HCT116 (cell line): Measurements from ENCODE around the gene GRIA4. TPM values are rescaled to one million over a fixed set of nuclear protein-coding genes. Genes with fewer than 3 reads are reported as not detected.

ENCODE experiments used
- ATAC-seq: fragments of 200-7000 bp; cut with Tn5 transposase; 2 replicates; pipeline ENCODE4 v1.9.1; 2020; ENCODE audit warnings: mild to moderate bottlenecking, moderate library complexity
- BruUV-seq: library from RNA; stranded (reverse); fragments of 400-500 nt; replicated peaks from 2 replicates; lab custom pipeline; 2021; lab: Mats Ljungman, UMichigan
- CTCF ChIA-PET: fragments of 300-600 bp; sonication (Branson Sonifier 250); formaldehyde crosslinking; loops from one replicate; lab custom pipeline; 2021; ENCODE audit warnings: antibody characterized with exemption; lab: Charles Lee
- POLR2A ChIA-PET: fragments of 300-600, 350-600 bp; sonication (Branson Sonifier 250); formaldehyde crosslinking; loops from one replicate; lab custom pipeline; 2021; ENCODE audit warnings: antibody characterized with exemption; lab: Charles Lee
- RAD21 ChIA-PET, 2 experiments: fragments of 300-600 bp; sonication (Branson Sonifier 250); formaldehyde crosslinking; loops; one replicate each; lab custom pipeline; 2023; ENCODE audit warnings: low total read pairs in 2 of 2; ENCODE audit not compliant: uncharacterized antibody in 2 of 2, unreplicated experiment in 2 of 2, low non-redundant PET in 1 of 2; lab: Charles Lee
- DNase-seq: peaks from one replicate; pipeline ENCODE4 v3.0.0-alpha.2; 2010; ENCODE audit warnings: low read depth, low spot score
- H2AFZ ChIP-seq: fragments of 200-600 bp; shearing (Covaris generic), sonication (generic); 2 replicates; pipeline ENCODE4 v1.6.1; 2017; ENCODE audit warnings: low read depth, mixed run types, mixed read lengths, antibody characterized with exemption, low read length; ENCODE audit not compliant: poor library complexity, severe bottlenecking
- H3K27ac ChIP-seq: 2 replicates; pipeline ENCODE4 v1.5.1; 2012; ENCODE audit warnings: low read depth, low read length
- H3K27me3 ChIP-seq: fragments of 200-600 bp; sonication (generic); 2 replicates; pipeline ENCODE4 v1.6.1; 2016; ENCODE audit warnings: mixed run types, low read length, mixed read lengths; ENCODE audit not compliant: insufficient read depth
- H3K36me3 ChIP-seq, 2 experiments: fragments of 200-500 bp in 1 of 2; fragments of 200-600 bp in 1 of 2; sonication (Bioruptor generic) in 1 of 2; sonication (generic) in 1 of 2; 2 replicates each; pipeline versions ENCODE4 v1.5.1 to v1.6.1; 2014 to 2016; ENCODE audit warnings: low read length in 2 of 2, inconsistent platforms in 1 of 2, mixed read lengths in 1 of 2, mixed run types in 1 of 2; ENCODE audit not compliant: insufficient read depth in 2 of 2, control insufficient read depth in 1 of 2
- H3K4me1 ChIP-seq, 2 experiments: fragments of 200-600 bp in 1 of 2; sonication (generic) in 1 of 2; 2 replicates each; pipeline versions ENCODE4 v1.5.1 to v1.6.1; 2012 to 2017; ENCODE audit warnings: low read length in 2 of 2, inconsistent platforms in 1 of 2, mild to moderate bottlenecking in 1 of 2, mixed read lengths in 1 of 2, mixed run types in 1 of 2, moderate library complexity in 1 of 2; ENCODE audit not compliant: insufficient read depth in 2 of 2, control insufficient read depth in 1 of 2
- H3K4me2 ChIP-seq: fragments of 200-600 bp; sonication (generic); 2 replicates; pipeline ENCODE4 v1.6.1; 2017; ENCODE audit warnings: mixed run types, low read length, mixed read lengths
- H3K4me3 ChIP-seq, 2 experiments: fragments of 200-600 bp in 1 of 2; sonication (generic) in 1 of 2; replicated peaks in 1 of 2; 2 replicates each; pipeline ENCODE4 v1.5.1; 2011 to 2016; ENCODE audit warnings: low read length in 2 of 2, control low read depth in 1 of 2, low read depth in 1 of 2, mild to moderate bottlenecking in 1 of 2, mixed read lengths in 1 of 2, mixed run types in 1 of 2
- H3K79me2 ChIP-seq: fragments of 200-600 bp; sonication (generic); 2 replicates; pipeline ENCODE4 v1.6.1; 2017; ENCODE audit warnings: mild to moderate bottlenecking, mixed run types, low read length, moderate library complexity, mixed read lengths; ENCODE audit not compliant: insufficient read depth
- H3K9ac ChIP-seq: fragments of 200-600 bp; sonication (generic); 2 replicates; pipeline ENCODE4 v1.6.1; 2016; ENCODE audit warnings: low read length, mixed read lengths
- H3K9me2 ChIP-seq: fragments of 200-600 bp; sonication (generic), shearing (Covaris generic); 2 replicates; pipeline ENCODE4 v1.6.1; 2017; ENCODE audit warnings: mixed run types, mild to moderate bottlenecking, moderate library complexity; ENCODE audit not compliant: insufficient read depth
- H3K9me3 ChIP-seq, 2 experiments: fragments of 200-500 bp in 1 of 2; fragments of 200-600 bp in 1 of 2; sonication (Bioruptor generic) in 1 of 2; sonication (generic) in 1 of 2; 2 replicates each; pipeline ENCODE4 v1.6.1; 2014 to 2017; ENCODE audit warnings: low read length in 2 of 2, mixed read lengths in 2 of 2, inconsistent platforms in 1 of 2, low read depth in 1 of 2, mild to moderate bottlenecking in 1 of 2, mixed run types in 1 of 2, moderate library complexity in 1 of 2; ENCODE audit not compliant: control insufficient read depth in 1 of 2, insufficient read depth in 1 of 2
- H4K20me1 ChIP-seq: fragments of 200-600 bp; sonication (generic), shearing (Covaris generic); 2 replicates; pipeline ENCODE4 v1.6.1; 2017; ENCODE audit warnings: mixed run types, mild to moderate bottlenecking, moderate library complexity; ENCODE audit not compliant: insufficient read depth
- CBX3 ChIP-seq: IDR thresholded peaks from 2 replicates; pipeline ENCODE4 v1.6.1; 2012; ENCODE audit warnings: low read depth
- CTCF ChIP-seq, 3 experiments: fragments of 200-600 bp in 1 of 3; sonication (generic) in 1 of 3; IDR thresholded peaks in 2 of 3; conservative IDR thresholded peaks in 1 of 3; 2 replicates each; pipeline ENCODE4 v1.5.1; 2012 to 2017; ENCODE audit warnings: low read depth in 2 of 3, low read length in 2 of 3, antibody characterized with exemption in 1 of 3, borderline replicate concordance in 1 of 3, control low read depth in 1 of 3, mild to moderate bottlenecking in 1 of 3, mixed read lengths in 1 of 3, mixed run types in 1 of 3, moderate library complexity in 1 of 3; ENCODE audit not compliant: insufficient read depth in 1 of 3
- EGR1 ChIP-seq: IDR thresholded peaks from 2 replicates; pipeline ENCODE4 v1.6.1; 2012; ENCODE audit warnings: low read depth
- ELF1 ChIP-seq: IDR thresholded peaks from 2 replicates; pipeline ENCODE4 v1.6.1; 2012; ENCODE audit warnings: low read depth, borderline replicate concordance
- EZH2phosphoT487 ChIP-seq: fragments of 200-600 bp; IDR thresholded peaks from 2 replicates; pipeline ENCODE4 v1.6.1; 2018; ENCODE audit warnings: antibody characterized with exemption, borderline replicate concordance
- FOSL1 ChIP-seq: IDR thresholded peaks from 2 replicates; pipeline ENCODE4 v1.6.1; 2012; ENCODE audit warnings: low read depth
- JUND ChIP-seq: IDR thresholded peaks from 2 replicates; pipeline ENCODE4 v1.6.1; 2012
- POLR2AphosphoS5 ChIP-seq: IDR thresholded peaks from 2 replicates; pipeline ENCODE4 v1.6.1; 2011; ENCODE audit warnings: mild to moderate bottlenecking, low read depth, low read length, moderate library complexity
- SP1 ChIP-seq: IDR thresholded peaks from 2 replicates; pipeline ENCODE4 v1.6.1; 2012; ENCODE audit warnings: low read depth
- YY1 ChIP-seq: IDR thresholded peaks from 2 replicates; pipeline ENCODE4 v1.6.1; 2011; ENCODE audit warnings: low read length, low read depth, moderate library complexity, mild to moderate bottlenecking; ENCODE audit not compliant: insufficient replicate concordance; ENCODE audit errors: extremely low read depth
- intact Hi-C: fragments of 100-400 bp; cut with micrococcal nuclease; formaldehyde crosslinking; loops from 2 replicates; pipeline ENCODE4 v1.10.0; 2022
- total RNA-seq: library from RNA; stranded (reverse); gene quantifications from one replicate; pipeline ENCODE4 v1.2.1, GENCODE V29; 2021; ENCODE audit not compliant: unreplicated experiment
- TF ChIP-seq, protein P1 (sequence below): IDR thresholded peaks from 2 replicates; pipeline ENCODE4 v1.6.1; 2012
- TF ChIP-seq, protein P2 (sequence below): IDR thresholded peaks from 2 replicates; pipeline ENCODE4 v1.6.1; 2012; ENCODE audit warnings: low read depth
- TF ChIP-seq, protein P3 (sequence below): IDR thresholded peaks from 2 replicates; pipeline ENCODE4 v1.6.1; 2011; ENCODE audit warnings: mild to moderate bottlenecking, low read length, moderate library complexity; ENCODE audit not compliant: insufficient replicate concordance; ENCODE audit errors: extremely low read depth

Gene GRIA4
- total RNA-seq, 1 experiment from 2014 or later, result not detected

DNA sequence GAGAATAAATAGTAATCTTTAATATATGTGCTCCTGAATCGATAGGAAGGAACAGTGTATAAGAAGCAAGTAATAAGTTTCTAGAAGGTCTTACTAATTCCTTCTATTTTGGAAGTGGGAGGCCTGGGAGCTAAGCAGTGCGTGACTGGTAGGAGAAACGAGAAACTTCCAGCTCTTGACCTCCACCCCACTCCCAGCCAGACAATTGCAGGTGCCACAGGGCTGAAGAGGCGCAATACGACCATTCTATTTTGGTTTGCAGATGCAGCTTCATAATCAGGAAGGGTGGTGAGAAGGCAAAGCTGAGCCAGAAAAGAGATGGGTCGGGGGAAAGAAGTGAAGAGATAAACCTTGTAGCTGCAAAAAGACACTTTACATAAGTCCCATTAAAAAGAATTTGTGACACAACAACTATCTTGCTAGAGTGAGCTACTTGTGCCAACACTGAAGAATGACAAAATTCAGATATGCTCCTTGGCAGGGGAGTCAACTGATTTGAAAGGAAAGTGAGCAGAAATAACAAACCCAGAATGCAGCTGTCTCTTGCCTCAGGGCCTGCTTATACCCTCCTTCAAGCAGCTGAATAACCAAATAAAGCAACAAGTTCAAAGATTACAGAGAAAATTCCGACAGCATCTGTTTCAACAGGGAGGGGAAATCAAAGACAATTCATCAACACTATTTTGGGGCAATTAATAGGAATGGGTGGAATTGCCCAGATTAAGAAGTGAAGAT lies 35.1 kb downstream of the GRIA4 start:
- no peaks in the 10 kb centered on the region for H4K20me1 ChIP-seq
- TF ChIP-seq JUND (no peak), YY1 (no peak), POLR2AphosphoS5 (no peak), CTCF (IDR thresholded peaks at IDR 0.05 in 2 of 3, conservative IDR thresholded peaks at IDR 0.05 in 1 of 3; ENCODE audit: borderline replicate concordance in 1 of 3, insufficient read depth in 1 of 3, low read depth in 2 of 3, low read length in 2 of 3) (no peak), CBX3 (no peak), EGR1 (no peak), ELF1 (no peak), SP1 (no peak), EZH2phosphoT487 (no peak), FOSL1 (no peak)
- TF ChIP-seq, protein P1, sequence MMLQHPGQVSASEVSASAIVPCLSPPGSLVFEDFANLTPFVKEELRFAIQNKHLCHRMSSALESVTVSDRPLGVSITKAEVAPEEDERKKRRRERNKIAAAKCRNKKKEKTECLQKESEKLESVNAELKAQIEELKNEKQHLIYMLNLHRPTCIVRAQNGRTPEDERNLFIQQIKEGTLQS, result no peak
- TF ChIP-seq, protein P2, sequence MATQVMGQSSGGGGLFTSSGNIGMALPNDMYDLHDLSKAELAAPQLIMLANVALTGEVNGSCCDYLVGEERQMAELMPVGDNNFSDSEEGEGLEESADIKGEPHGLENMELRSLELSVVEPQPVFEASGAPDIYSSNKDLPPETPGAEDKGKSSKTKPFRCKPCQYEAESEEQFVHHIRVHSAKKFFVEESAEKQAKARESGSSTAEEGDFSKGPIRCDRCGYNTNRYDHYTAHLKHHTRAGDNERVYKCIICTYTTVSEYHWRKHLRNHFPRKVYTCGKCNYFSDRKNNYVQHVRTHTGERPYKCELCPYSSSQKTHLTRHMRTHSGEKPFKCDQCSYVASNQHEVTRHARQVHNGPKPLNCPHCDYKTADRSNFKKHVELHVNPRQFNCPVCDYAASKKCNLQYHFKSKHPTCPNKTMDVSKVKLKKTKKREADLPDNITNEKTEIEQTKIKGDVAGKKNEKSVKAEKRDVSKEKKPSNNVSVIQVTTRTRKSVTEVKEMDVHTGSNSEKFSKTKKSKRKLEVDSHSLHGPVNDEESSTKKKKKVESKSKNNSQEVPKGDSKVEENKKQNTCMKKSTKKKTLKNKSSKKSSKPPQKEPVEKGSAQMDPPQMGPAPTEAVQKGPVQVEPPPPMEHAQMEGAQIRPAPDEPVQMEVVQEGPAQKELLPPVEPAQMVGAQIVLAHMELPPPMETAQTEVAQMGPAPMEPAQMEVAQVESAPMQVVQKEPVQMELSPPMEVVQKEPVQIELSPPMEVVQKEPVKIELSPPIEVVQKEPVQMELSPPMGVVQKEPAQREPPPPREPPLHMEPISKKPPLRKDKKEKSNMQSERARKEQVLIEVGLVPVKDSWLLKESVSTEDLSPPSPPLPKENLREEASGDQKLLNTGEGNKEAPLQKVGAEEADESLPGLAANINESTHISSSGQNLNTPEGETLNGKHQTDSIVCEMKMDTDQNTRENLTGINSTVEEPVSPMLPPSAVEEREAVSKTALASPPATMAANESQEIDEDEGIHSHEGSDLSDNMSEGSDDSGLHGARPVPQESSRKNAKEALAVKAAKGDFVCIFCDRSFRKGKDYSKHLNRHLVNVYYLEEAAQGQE, result no peak
- TF ChIP-seq, protein P3, sequence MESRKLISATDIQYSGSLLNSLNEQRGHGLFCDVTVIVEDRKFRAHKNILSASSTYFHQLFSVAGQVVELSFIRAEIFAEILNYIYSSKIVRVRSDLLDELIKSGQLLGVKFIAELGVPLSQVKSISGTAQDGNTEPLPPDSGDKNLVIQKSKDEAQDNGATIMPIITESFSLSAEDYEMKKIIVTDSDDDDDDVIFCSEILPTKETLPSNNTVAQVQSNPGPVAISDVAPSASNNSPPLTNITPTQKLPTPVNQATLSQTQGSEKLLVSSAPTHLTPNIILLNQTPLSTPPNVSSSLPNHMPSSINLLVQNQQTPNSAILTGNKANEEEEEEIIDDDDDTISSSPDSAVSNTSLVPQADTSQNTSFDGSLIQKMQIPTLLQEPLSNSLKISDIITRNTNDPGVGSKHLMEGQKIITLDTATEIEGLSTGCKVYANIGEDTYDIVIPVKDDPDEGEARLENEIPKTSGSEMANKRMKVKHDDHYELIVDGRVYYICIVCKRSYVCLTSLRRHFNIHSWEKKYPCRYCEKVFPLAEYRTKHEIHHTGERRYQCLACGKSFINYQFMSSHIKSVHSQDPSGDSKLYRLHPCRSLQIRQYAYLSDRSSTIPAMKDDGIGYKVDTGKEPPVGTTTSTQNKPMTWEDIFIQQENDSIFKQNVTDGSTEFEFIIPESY, result no peak
- TF ChIP-seq, all 23 proteins: peak for 0
- ATAC-seq, result no peak
- no peaks in the 10 kb centered on the region for H3K9me2 ChIP-seq
- DNase-seq, result no peak
- no peak overlapping the region for H3K4me3 ChIP-seq
- no peaks in the 10 kb centered on the region for H3K27me3 ChIP-seq
- H2AFZ ChIP-seq, result no peak overlapping the region
- H3K9ac ChIP-seq, result no peak overlapping the region
- ChIA-PET RAD21 (no interaction called here), CTCF (interaction anchor here (1.3 kb wide), 1 partner anchor 218 kb away, joined by 4 read pairs; no protein-coding TSS in a partner anchor), POLR2A (no interaction called here)
- H3K79me2 ChIP-seq, result no peaks in the 10 kb centered on the region
- no peak overlapping the region for H3K4me2 ChIP-seq
- intact Hi-C loops, result no loop called here
- H3K4me1 ChIP-seq, result no peaks in the 10 kb centered on the region
- H3K27ac ChIP-seq, result no peak overlapping the region
- no peaks in the 10 kb centered on the region for H3K9me3 ChIP-seq
- no TSS peak for BruUV-seq
- no peaks in the 10 kb centered on the region for H3K36me3 ChIP-seq
